Activated naive CD8-positive, alpha-beta T cell treated with anti-CD3 and anti-CD28 coated beads, Interleukin-2, amount 50 U/mL, for 16 hours (primary cell): ENCODE results near the gene ANKS3.

Experiments
- DNase-seq: peaks from one replicate; pipeline ENCODE4 v3.0.0-alpha.2; 2020; ENCODE audit warnings: low read depth, low spot score

The ANKS3 gene

DNA sequence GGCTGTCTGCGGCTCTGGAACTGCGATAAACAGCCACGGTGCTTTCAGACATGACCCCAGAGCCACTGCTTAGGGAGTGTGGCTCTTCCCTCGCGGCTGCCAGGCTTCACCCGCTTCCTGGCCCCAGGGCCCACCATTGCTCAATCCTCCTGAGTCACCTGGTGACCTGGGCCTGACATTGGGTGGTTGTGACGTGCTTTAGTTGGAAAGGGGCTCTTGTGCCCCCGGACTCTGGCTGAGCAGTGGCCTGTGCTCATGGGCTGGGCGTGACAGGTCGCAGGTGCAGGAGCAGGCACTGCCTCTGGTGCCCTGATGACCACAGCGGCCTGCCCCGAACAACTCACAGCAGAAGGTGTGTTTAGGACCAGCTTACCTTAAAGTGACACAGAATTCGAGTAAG lies 49.3 kb downstream of the ANKS3 start:
- DNase-seq: no peak

GRCh38 chr16:4684058-4684715 lies 49.9 kb downstream of the ANKS3 start:
- DNase-seq: no peak

DNA sequence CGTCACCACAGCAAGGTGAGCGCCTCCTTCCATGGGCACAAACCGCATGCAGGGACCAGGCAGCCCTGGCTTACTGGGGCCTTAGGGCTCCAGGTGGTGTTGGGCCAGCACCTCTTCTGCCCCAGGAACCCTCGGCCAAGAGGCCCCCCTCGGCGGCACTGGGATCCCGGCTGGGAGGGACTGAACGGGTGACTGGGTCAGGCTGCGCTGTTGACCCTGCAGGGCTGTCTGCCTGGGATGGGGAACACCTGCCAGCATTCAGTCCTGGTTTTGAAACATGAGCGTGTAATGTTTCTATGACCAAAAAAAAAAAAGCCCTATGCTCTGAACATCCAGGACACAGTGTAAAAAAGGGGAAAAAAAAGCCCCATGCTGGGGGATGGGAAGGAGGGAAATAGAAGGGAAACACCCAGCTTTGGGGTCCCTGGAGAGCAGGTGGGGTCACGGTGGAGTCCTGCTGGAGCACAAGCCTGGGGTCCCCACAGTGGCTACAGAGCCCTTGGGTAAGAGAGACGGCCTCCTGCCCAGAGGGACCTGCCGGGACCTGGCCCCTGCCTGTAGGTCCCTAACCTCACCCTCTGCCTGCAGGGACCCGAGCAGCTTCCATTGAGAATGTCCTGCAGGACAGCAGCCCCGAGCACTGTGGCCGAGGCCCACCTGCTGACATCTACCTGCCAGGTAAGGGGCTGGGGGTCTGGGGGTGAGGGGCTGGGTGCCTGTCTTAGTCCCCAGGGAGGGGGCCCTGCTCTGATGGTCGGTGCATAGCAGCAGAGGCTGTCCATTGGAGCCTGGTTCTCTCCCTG lies 50.6 kb downstream of the ANKS3 start:
- no peak for DNase-seq

- DNase-seq: no peak
Observed at GRCh38 chr16:4682616-4683254, 51.3 kb downstream of the ANKS3 start.

DNA sequence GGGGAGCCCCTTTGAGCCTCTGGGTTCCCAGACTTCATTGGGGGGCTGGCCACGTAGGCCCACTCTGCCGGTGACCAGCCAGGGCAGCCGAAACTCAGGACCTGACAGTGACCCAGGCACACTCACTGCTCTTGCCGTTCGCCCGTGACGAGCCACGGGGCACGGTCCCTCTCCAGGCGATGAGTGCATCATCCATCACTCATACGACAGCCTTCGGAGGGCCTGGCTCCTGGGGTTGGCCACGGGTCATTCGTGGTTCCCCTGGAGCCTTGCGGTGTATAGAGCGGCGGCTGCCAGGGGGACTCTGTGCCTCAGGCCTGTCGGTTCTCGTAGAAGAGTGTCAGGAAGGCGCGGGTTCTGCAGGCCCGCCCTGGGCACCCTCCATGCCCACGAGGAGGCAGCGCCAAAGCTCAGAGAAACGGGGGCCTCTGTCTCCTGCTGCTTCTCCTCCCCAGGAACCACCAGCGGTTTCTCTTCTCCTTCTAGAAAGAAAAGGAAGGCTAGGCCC lies 51.9 kb downstream of the ANKS3 start:
- no peak for DNase-seq

GRCh38 chr16:4681471-4682083 lies 52.5 kb downstream of the ANKS3 start:
- no peak for DNase-seq

DNA sequence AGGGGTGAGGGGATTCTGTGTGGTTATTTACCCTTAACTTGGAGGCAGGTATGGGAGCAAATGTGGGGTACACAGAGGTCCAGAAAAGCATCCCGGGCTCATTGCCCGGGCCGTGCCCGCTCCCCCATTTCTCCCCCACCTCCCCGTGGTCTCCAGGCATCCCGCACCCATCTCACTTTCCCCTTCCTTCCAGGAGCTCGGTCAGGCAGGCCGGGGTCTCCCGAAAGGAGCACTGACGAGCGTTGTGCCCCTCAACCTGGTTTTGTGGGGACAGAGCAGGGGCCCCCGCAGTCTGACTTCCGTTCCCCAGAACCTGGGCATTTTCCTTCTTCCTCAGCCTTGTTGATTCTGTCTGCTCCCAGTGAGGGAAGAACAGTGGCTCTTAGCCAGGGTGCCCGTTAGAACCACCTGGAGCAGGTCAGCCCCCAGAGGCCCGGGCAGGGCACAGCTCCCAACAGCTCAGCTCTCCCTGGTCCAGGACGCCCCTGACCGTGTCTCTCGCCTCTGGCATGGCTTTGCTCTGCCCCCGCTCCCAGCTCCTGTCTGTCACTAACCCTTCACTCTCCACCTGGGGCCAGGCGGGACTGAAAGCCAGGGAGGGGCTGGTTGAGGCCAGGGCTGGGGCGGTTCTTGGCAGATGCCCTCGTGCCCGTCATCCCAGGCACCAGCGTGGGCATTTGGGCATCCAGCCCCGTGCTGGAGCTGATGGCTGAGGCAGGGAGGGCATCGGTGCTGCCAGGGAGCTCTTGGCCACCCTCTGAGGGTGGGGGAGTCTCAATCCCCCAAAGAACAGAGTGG lies 53.2 kb downstream of the ANKS3 start:
- DNase-seq: no peak

- no peak for DNase-seq
Observed at GRCh38 chr16:4679850-4680636, 54.0 kb downstream of the ANKS3 start.

DNA sequence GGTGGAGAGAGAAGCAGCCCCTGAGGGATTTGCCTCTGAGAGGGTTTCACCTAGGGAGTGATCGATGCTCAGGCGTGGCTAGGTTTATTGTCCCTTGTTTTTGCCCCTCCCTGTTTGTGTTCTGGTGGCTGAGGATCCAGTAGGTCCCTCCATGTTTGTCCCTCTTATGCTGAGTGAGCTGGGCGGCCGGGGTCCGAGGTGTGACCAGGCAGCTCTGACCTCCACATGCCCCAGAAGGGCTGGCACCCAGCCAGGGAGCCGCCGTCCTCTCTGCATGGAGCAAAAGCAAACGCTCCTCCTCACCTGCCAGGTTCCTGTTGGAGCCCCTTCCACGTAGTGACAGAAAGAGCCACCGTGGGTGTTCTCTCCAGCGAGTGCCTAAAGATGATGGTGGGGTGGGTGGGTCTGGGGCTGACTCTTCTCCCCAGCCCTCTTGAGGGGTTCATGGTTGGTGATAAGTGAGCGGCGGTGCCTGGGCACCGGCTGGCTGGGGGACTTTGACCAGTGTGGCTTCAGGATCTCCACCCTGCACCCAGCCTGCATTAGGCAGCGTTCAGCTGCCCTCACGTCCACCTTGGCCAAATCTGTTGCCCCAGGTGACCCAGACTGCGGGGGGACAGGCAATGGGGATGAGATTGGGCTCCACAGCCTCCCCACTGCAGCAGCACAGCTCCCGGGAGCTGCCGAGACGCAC lies 54.8 kb downstream of the ANKS3 start:
- no peak for DNase-seq

- no peak for DNase-seq
Observed at GRCh38 chr16:4678596-4678995, 55.5 kb downstream of the ANKS3 start.

DNA sequence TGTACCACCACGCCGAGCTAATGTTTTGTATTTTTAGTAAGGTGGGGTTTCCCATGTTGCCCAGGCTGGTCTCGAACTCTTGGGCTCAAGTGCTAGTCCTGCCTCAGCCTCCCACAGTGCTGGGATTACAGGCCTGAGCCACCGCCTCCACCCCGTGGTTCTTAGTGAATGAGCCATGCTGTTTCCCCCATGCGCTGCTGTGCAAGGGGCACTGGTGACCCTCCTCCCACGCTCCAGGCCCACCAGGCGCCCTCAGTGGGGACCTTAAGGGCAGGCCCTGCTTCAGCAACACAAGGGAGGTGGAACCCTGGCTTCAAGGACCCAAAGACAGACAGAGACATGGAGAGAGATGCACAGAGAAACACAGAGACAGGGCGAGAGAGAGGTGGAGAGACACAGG lies 56.1 kb downstream of the ANKS3 start:
- DNase-seq: no peak

- DNase-seq: no peak
Observed at GRCh38 chr16:4677390-4677789, 56.7 kb downstream of the ANKS3 start.

- DNase-seq: no peak
Observed at GRCh38 chr16:4676831-4677230, 57.2 kb downstream of the ANKS3 start.

DNA sequence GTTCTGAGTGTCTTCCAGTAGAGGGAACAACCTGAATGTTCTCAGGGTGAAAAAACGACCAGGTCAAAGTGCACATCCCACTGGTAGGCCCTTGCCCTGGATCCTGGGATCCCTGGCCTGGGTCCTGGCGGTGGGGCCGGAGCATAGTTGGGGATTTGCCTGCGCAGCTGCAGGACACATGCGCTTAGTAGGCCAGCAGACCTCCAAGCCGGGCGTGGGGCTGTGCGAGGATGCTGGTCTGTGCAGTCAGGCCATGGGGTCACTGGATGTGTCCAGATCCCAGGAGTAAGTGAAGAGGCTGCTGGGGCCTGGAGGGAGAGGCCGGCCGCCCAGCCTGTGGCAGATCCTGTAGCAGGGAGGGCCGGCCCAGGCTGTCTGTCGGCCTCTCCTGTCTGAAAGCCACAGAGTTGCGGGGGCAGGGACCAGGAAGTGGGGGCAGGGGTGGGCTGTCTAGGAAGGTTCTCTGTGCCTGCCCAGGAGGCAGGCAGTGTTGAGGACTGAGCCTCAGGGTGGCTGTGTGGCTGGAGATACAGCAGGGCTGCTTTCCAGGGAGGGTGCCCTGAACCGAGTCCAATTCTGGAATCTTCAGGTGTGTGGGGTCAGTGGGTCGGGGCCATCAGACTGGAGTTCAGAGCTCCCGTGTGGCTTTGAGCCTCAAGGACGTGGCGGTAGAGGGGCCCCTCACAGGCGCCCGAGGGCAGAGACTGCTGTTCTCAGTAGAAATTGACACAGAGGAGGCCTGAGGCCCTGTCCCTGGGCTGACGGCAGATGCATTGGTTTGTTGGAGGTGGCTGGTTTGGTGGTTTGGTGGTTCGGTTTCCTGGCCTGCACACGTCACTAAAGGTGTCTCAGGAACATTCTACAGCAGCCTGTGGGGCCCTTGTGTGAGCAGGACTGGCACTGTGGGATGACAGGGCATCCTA lies 57.9 kb downstream of the ANKS3 start:
- no peak for DNase-seq

GRCh38 chr16:4674926-4675530 lies 59.0 kb downstream of the ANKS3 start:
- DNase-seq: no peak

- DNase-seq: no peak
Observed at GRCh38 chr16:4673387-4674046, 60.6 kb downstream of the ANKS3 start.

GRCh38 chr16:4668313-4668960 lies 65.6 kb downstream of the ANKS3 start:
- DNase-seq: no peak
